GM18498 (cell line): ENCODE results near the gene IGF2BP2.
A peak's percentile ranks its signal among the peaks of the same experiment; 100 is the strongest.
"Not testable (repeated sequence)": the region's sequence is repeated elsewhere in the genome, so short reads cannot be mapped to it uniquely, and the experiment has no call there.

ENCODE experiments used
- ATAC-seq: cut with Tn5 transposase; IDR thresholded peaks from one replicate; pipeline ENCODE4 v1.9.1; 2021; ENCODE audit warnings: mild to moderate bottlenecking, moderate library complexity; ENCODE audit not compliant: unreplicated experiment

Gene IGF2BP2

DNA sequence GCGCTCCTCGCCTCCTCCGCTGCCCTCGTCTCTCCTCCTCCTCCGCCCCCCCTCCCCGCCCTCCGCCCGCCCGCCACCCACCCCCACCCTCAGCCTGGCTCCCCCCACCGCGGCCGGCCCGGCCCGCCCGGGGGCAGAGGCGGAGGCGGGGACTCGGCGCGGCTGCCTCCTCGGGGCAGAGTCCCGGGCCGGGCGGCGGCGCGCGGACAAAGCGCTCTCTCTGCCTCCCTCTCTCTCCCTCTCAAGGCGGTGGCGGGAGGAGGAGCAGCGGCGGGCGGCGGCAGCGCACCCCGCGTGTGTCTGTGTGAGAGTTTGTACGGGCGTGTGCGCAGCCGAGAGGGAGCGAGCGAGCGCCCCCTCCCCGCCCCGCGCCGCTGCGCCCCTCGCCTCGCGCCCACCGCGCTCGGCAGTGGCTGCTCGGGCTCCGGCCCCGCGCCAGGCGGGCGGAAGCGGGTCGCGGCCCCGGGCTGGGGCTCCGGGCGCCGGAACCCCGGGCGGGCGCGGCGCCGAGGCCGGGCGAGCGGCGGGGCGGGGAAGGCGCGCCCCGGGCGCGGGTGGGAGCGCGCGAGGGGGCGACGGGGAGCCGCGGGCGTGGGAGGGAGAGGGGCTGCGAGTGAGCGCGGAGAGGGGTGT is at the start of gene IGF2BP2:
Gene IGF2BP2, minus strand, starts transcription at position 37 of the 633 bp plus-strand sequence. CDS start 82 bp downstream, outside the sequence.
- peak; percentile 81 for ATAC-seq

- ATAC-seq = no peak
Observed at GRCh38 chr3:185874119-185874518, 49.3 kb upstream of the IGF2BP2 start.

GRCh38 chr3:185867650-185868049 is 42.8 kb upstream of the IGF2BP2 start:
- ATAC-seq = no peak

DNA sequence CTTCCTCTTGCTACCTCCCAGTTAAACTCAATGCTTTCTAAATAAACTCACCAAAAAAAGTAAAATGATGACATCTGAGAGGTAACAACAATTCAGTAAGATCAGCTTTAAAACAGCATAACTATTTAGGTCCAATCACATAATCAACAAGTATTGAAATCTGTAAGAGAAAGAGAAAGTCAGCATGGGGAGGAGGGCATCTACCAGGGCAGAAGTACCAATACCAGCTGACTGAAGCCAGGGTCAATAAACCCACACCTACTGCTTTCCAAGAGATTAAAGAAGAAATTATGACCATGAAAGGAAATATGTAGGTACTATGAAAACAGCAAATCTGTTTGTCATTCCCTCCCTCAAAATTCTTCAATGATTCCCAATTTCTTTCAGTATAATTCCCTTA is 42.2 kb upstream of the IGF2BP2 start:
- no peak for ATAC-seq

GRCh38 chr3:185866555-185866954 is 41.7 kb upstream of the IGF2BP2 start:
- no peak for ATAC-seq

DNA sequence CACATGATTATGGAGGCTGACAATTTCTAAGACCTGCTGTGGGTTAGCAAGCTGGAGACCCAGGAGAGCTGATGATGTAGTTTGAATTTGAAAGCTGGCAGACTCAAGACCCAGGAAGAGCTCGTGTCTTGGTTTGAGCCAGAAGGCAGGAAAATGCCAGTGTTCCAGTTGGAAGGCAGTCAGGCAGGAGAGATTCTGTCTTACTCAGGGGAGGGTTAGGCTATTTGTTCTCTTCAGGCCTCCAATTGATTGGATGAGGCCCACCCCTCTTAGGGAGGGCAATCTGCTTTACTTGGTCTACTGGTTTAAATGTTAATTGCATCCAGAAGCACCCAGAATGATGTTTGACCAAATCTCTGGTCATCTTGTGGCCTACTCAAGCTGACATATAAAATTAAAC is 40.4 kb upstream of the IGF2BP2 start:
- ATAC-seq = no peak

- ATAC-seq = no peak
Observed at GRCh38 chr3:185864767-185865166, 39.9 kb upstream of the IGF2BP2 start.

GRCh38 chr3:185862920-185863319 is 38.1 kb upstream of the IGF2BP2 start:
- ATAC-seq = no peak

GRCh38 chr3:185859294-185859972 is 34.6 kb upstream of the IGF2BP2 start:
- ATAC-seq = no peak

- no peak for ATAC-seq
Observed at GRCh38 chr3:185858502-185859225, 33.8 kb upstream of the IGF2BP2 start.

DNA sequence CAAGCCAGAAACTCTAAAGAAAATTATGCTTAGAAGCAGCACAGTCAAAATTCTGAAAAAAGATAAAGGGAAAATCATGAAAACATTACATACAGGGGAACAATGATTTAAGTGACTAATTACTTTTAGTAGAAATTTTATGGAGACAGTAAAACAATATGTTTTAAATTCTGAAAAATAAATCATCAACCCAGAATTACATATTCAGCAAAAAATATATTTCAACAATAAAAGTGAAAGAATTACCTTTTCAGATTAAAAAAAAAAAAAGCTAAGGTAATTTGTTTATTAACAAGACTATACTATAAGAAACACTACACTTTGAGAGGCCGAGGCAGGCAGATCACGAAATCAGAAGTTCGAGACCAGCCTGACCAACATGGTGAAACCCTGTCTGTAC is 32.4 kb upstream of the IGF2BP2 start:
- ATAC-seq = no peak

DNA sequence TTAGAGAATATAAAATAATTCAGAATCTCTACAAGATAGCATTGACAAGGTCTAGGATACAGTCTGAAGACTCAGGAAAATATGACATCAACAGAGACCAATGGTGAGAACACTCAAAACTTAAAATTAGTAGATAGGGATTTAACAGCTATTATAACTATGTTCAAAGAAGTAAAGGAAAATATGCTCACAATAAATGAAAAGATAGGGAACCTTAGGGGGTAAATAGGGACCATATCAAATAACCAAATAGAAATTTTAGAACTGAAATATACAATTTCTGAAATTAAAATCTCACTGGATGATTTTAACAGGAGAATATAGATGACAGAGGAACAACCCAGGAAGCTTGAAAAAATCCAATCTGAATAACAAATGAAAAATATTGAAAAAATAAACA is 31.8 kb upstream of the IGF2BP2 start:
- no peak for ATAC-seq

DNA sequence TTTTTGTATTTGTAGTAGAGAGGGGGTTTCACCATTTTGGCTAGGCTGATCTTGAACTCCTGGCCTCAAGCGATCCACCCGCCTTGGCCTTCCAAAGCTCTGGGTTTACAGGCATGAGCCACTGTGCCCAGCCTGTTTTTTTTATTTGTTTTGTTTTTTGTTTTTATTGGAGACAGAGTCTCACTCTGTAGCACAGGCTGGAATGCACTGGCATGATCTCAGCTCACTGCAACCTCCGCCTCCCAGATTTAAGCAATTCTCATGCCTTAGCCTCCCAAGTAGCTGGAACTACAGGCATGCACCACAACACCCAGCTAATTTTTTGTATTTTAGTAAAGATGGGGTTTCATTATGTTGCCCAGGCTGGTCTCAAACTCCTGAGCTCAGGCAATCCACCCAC is 28.9 kb upstream of the IGF2BP2 start:
- ATAC-seq = not testable (repeated sequence)

GRCh38 chr3:185852635-185853034 is 27.8 kb upstream of the IGF2BP2 start:
- ATAC-seq = no peak

GRCh38 chr3:185851959-185852358 is 27.1 kb upstream of the IGF2BP2 start:
- no peak for ATAC-seq

DNA sequence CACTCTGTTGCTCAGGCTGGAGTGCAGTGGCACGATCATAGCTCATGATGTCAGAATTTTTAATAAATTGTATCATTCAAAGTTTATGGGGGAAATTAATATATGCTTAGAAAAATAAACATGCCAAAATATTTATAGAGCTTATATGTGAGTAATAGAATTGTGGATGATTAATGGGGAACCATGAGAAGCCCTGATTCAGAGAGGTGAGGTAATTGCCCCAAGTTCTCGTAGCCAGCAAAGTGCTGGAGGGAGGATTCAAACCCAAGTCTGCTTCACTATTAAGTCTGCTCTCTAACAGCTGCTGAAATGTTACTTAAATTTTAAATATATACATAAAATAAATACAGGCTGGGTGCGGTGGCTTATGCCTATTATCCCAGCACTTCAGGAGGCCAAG is 26.2 kb upstream of the IGF2BP2 start:
- no peak for ATAC-seq

DNA sequence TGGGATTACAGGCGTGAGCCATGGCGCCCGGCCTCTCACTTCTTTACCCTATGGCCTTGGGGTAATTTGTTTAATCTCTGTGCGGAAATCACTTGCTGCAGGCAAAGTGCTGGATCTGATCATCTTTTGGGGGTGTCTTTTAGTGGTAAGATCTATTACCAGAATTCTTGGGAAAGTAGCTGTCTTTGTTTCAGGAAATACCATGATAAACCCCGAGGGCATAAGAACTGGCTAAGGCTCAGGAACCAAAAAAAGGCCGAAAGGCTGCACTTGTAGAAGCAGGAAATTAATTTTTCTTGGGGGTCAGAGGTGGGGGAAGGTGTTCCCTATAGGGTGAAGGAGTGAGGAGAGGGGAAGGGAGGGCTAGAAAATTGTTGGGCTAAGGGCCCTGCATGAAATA is 22.7 kb upstream of the IGF2BP2 start:
- ATAC-seq = no peak

DNA sequence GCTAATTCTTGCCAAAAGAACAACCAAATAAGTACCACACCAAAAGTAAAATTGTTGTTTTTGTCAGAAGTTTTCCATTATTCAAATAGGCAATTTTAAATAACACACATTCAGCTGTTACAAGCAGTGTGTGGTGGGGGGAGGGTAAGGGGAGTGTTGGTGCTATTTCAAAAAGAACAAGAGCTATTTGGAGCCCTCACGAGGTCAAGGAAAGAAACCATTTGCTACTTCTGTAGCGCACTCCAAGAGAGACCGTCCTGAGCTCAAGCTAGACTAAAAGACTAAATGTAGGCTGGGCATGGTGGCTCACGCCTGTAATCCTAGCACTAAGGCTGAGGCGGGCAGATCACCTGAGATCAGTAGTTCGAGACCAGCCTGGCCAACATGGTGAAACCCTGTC is 21.2 kb upstream of the IGF2BP2 start:
- ATAC-seq = no peak

DNA sequence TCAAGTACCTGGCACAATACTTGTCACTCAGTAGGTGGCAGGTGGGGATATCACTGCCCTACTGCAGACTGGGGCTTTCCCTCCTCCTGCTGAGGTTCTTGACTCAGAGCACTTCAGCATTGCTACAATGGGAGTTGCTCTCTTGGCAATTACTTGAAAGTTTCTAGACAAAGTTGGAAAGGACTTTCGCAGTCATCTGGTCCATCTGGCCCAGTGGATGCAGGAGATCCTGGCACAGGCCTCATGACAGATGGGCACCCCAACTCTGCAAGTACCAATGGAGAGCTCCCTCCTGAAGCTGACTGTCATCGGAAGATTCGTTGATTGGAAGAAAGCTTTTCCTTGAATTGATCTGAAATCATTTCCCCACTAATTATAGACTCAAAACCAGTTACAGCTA is 19.2 kb upstream of the IGF2BP2 start:
- ATAC-seq = no peak

DNA sequence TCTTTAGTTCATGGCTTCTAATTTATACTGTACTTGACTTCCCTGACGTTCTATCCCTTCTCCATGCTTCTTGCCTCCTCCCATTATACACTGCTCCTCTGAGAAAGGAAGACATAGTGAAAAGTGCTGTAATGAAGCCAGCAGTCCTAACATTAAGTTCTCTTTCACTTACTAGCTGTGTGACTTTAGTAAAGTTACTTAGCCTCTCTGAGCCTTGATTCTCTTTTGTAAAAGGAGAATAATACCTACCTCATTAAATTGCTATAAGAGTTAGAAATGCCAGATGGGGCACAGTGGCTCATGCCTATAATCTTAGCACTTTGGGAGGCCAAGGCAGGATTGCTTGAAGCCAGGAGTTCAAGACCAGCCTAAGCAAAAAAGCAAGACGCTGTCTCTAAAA is 18.8 kb upstream of the IGF2BP2 start:
- ATAC-seq = no peak

GRCh38 chr3:185843126-185843525 is 18.3 kb upstream of the IGF2BP2 start:
- no peak for ATAC-seq

DNA sequence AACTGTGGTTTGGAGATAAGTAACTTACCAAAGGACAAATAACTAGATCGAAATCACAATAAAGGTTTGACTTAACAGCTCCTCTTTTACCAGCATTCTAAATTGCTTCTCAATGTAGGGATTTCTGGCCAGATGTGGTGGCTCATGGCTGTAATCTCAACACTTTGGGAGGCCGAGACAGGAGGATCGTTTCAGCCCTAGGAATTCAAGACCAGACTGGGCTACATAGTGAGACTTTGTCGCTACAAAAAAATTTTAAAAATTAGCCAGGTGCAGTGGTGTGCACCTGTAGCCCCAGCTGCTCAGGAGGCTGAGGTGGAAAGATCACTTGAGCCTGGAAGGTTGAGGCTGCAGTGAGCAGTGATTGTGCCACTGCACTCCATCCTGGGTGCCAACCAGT is 17.4 kb upstream of the IGF2BP2 start:
- no peak for ATAC-seq
